Panc1 (cell line): Measurements from ENCODE around the gene AGPAT3. TPM values are rescaled to one million over a fixed set of nuclear protein-coding genes. Genes with fewer than 3 reads are reported as not detected.
"Not testable (repeated sequence)": the region's sequence is repeated elsewhere in the genome, so short reads cannot be mapped to it uniquely, and the experiment has no call there.

ENCODE experiments used
- ATAC-seq: fragments of 200-7000 bp; cut with Tn5 transposase; 2 replicates; pipeline ENCODE4 v1.9.1; 2020; ENCODE audit warnings: mild to moderate bottlenecking, moderate library complexity
- BruUV-seq: library from RNA; stranded (reverse); fragments of 400-500 nt; replicated peaks from 2 replicates; lab custom pipeline; 2021; lab: Mats Ljungman, UMichigan
- CTCF ChIA-PET: fragments of 300-600 bp; sonication (Branson Sonifier 250); formaldehyde crosslinking; loops from one replicate; lab custom pipeline; 2022; ENCODE audit warnings: antibody characterized with exemption; lab: Charles Lee
- POLR2A ChIA-PET: fragments of 300-600 bp; sonication (Branson Sonifier 250); formaldehyde crosslinking; loops from one replicate; lab custom pipeline; 2022; ENCODE audit warnings: antibody characterized with exemption; lab: Charles Lee
- DNase-seq: peaks from one replicate; pipeline ENCODE4 v3.0.0-alpha.2; 2010; ENCODE audit warnings: low read depth, low spot score
- H3K27ac ChIP-seq: 2 replicates; pipeline ENCODE4 v1.5.1; 2011; ENCODE audit warnings: mild to moderate bottlenecking, low read length, inconsistent platforms
- H3K27me3 ChIP-seq: fragments of 200-500 bp; sonication (Bioruptor generic); 2 replicates; pipeline ENCODE4 v1.6.0; 2014; ENCODE audit warnings: low read length, inconsistent platforms; ENCODE audit not compliant: control insufficient read depth, insufficient read depth
- H3K36me3 ChIP-seq: fragments of 200-500 bp; sonication (Bioruptor generic); 2 replicates; pipeline ENCODE4 v1.5.1; 2014; ENCODE audit warnings: inconsistent platforms, mild to moderate bottlenecking, low read length, moderate library complexity; ENCODE audit not compliant: control insufficient read depth, insufficient read depth
- H3K4me1 ChIP-seq: 2 replicates; pipeline ENCODE4 v1.5.1; 2011; ENCODE audit warnings: inconsistent platforms, mild to moderate bottlenecking, low read length, moderate library complexity; ENCODE audit not compliant: control insufficient read depth, insufficient read depth
- H3K4me3 ChIP-seq, 2 experiments: 2 replicates each; pipeline ENCODE4 v1.5.1; 2011 to 2012; ENCODE audit warnings: low read depth in 2 of 2, low read length in 2 of 2, mild to moderate bottlenecking in 2 of 2, inconsistent platforms in 1 of 2, moderate library complexity in 1 of 2
- H3K9me3 ChIP-seq: fragments of 200-500 bp; sonication (Bioruptor generic); 2 replicates; pipeline ENCODE4 v1.5.1; 2014; ENCODE audit warnings: low read depth, mild to moderate bottlenecking, inconsistent platforms, low read length, moderate library complexity; ENCODE audit not compliant: control insufficient read depth, insufficient read depth
- CTCF ChIP-seq: fragments of 450-650 bp; IDR thresholded peaks from 2 replicates; pipeline ENCODE4 v1.5.1; 2017; ENCODE audit warnings: mild to moderate bottlenecking
- POLR2AphosphoS5 ChIP-seq: IDR thresholded peaks from 2 replicates; pipeline ENCODE4 v1.6.1; 2012; ENCODE audit warnings: mild to moderate bottlenecking, low read depth, low read length, moderate library complexity
- REST ChIP-seq, 2 experiments: IDR thresholded peaks; 2 replicates each; pipeline ENCODE4 v1.6.1; 2011 to 2012; ENCODE audit warnings: low read depth in 2 of 2, control low read depth in 1 of 2, low read length in 1 of 2, mild to moderate bottlenecking in 1 of 2, moderate library complexity in 1 of 2; ENCODE audit not compliant: insufficient read depth in 1 of 2
- SIN3A ChIP-seq: IDR thresholded peaks from 2 replicates; pipeline ENCODE4 v1.6.1; 2012; ENCODE audit warnings: low read depth, mild to moderate bottlenecking, low read length, moderate library complexity, borderline replicate concordance; ENCODE audit not compliant: insufficient read depth
- TCF7L2 ChIP-seq: IDR thresholded peaks from 2 replicates; pipeline ENCODE4 v1.6.1; 2011; ENCODE audit warnings: mild to moderate bottlenecking, low read depth, low read length, inconsistent platforms
- in situ Hi-C: cut with HindIII; loops from 2 replicates; pipeline ENCODE4 v1.10.0; 2016; ENCODE audit warnings: low sequenced_read_pairs, low pct_unique_long_range_greater_than_20kb
- intact Hi-C: fragments of 100-400 bp; cut with micrococcal nuclease; formaldehyde crosslinking; loops from one replicate; pipeline ENCODE4 v1.10.0; 2022; ENCODE audit not compliant: unreplicated experiment
- total RNA-seq: library from RNA; stranded (reverse); gene quantifications from one replicate; pipeline ENCODE4 v1.2.1, GENCODE V29; 2021; ENCODE audit not compliant: unreplicated experiment

The AGPAT3 gene
- total RNA-seq, 1 experiment from 2014 or later, result 40.1 TPM

GRCh38 chr21:43896696-43897299 is 31.8 kb downstream of the AGPAT3 start:
- H3K27me3 ChIP-seq, H3K4me3 ChIP-seq, H3K4me1 ChIP-seq, ATAC-seq, intact Hi-C loops, BruUV-seq, H3K36me3 ChIP-seq, POLR2A ChIA-PET, H3K27ac ChIP-seq, DNase-seq, in situ Hi-C loops, CTCF ChIA-PET, H3K9me3 ChIP-seq: not testable (repeated sequence)

- H3K27me3 ChIP-seq, result no peaks in the 10 kb centered on the region
- ChIA-PET POLR2A (no interaction called here), CTCF (no interaction called here)
- TF ChIP-seq CTCF (no peak), SIN3A (no peak), TCF7L2 (no peak), POLR2AphosphoS5 (no peak), REST (IDR thresholded peaks at IDR 0.05; ENCODE audit: insufficient read depth in 1 of 2, low read depth in 2 of 2, low read length in 1 of 2) (no peak)
- BruUV-seq, result no TSS peak
- no peak for DNase-seq
- H3K9me3 ChIP-seq, result no peaks in the 10 kb centered on the region
- H3K4me1 ChIP-seq, result no peaks in the 10 kb centered on the region
- intact Hi-C loops, result no loop called here
- H3K36me3 ChIP-seq, result no peaks in the 10 kb centered on the region
- no peak for ATAC-seq
- H3K27ac ChIP-seq, result no peak overlapping the region
- H3K4me3 ChIP-seq, result no peak overlapping the region
- in situ Hi-C loops, result no loop called here
Observed at GRCh38 chr21:43899307-43900077, 34.5 kb downstream of the AGPAT3 start.

- ChIA-PET CTCF (no interaction called here), POLR2A (no interaction called here)
- in situ Hi-C loops (no loop called here), intact Hi-C loops (no loop called here)
- Histone ChIP-seq H3K36me3 (no peaks in the 10 kb centered on the region), H3K9me3 (no peaks in the 10 kb centered on the region), H3K4me1 (no peaks in the 10 kb centered on the region), H3K27me3 (no peaks in the 10 kb centered on the region), H3K4me3 (no peak overlapping the region), H3K27ac (no peak overlapping the region)
- ATAC-seq, result no peak
- DNase-seq, result no peak
- BruUV-seq, result no TSS peak
- no peak for TF ChIP-seq SIN3A
Observed at GRCh38 chr21:43900078-43900385, 35.0 kb downstream of the AGPAT3 start.
